ENCODE results near the gene PREX1. TPM values are rescaled to one million over a fixed set of nuclear protein-coding genes. Genes with fewer than 3 reads are reported as not detected.

Gene PREX1
- total and polyA plus RNA-seq, 2 donors (not counting 3 experiments of a cell fraction or from before 2014, with no cell fraction given) = 51.3 to 72.9 TPM

GRCh38 chr20:48660788-48661187 is 167.0 kb downstream of the PREX1 start:
- TF ChIP-seq EZH2 (IDR thresholded peaks at IDR 0.05; ENCODE audit: borderline replicate concordance, low read depth, low read length, severe bottlenecking) (no peak), MYC (IDR thresholded peaks at IDR 0.05; ENCODE audit: low read depth, low read length) (no peak), CTCF (IDR thresholded peaks at IDR 0.05; ENCODE audit: extremely low read depth in 1 of 2, insufficient read depth in 1 of 2, low read depth in 1 of 2, low read length in 2 of 2) (no peak), FOS (IDR thresholded peaks at IDR 0.05; ENCODE audit: borderline replicate concordance, insufficient read depth, low read length) (no peak), GATA2 (IDR thresholded peaks at IDR 0.05; ENCODE audit: insufficient read depth, insufficient read length, low read depth, low read length) (no peak), POLR2AphosphoS5 (IDR thresholded peaks at IDR 0.05; ENCODE audit: insufficient read depth, low read depth, low read length) (no peak), JUN (IDR thresholded peaks at IDR 0.05; ENCODE audit: borderline replicate concordance, insufficient read depth, insufficient read length, low read depth) (no peak), MAX (IDR thresholded peaks at IDR 0.05; ENCODE audit: insufficient read depth, insufficient read length) (no peak), POLR2A (IDR thresholded peaks at IDR 0.05; ENCODE audit: low read depth, low read length) (no peak)
- ChIA-PET POLR2A (no interaction called here), CTCF (interaction anchor here (1.7 kb wide), 1 partner anchor 245 kb away, joined by 4 read pairs; no protein-coding TSS in a partner anchor)
- DNase-seq (ENCODE audit: low read depth, low spot score) (no peak), FAIRE-seq (no peak)
- no peak overlapping the region for H3K27ac ChIP-seq (ENCODE audit: insufficient read depth, low read depth, low read length)
- H4K20me1 ChIP-seq (replicated peaks; ENCODE audit: control insufficient read depth, extremely low read depth, insufficient read depth, low read length) = no peaks in the 10 kb centered on the region
- no peaks in the 10 kb centered on the region for H3K27me3 ChIP-seq (ENCODE audit: control insufficient read depth in 2 of 2, insufficient read depth in 2 of 2, low read length in 2 of 2)
- no peak overlapping the region for H3K9ac ChIP-seq (replicated peaks; ENCODE audit: extremely low read depth, insufficient read depth, low read length)
- peaks cover 17 to 29% of the 10 kb centered on the region in 2 experiments for H3K36me3 ChIP-seq (ENCODE audit: control insufficient read depth in 2 of 2, extremely low read depth in 1 of 2, insufficient read depth in 2 of 2, low read length in 2 of 2)
- no peak overlapping the region for H2AFZ ChIP-seq (ENCODE audit: low read depth, low read length)
- H3K4me1 ChIP-seq (ENCODE audit: control insufficient read depth, extremely low read depth, insufficient read depth, low read length) = peaks cover 3% of the 10 kb centered on the region
- H3K9me1 ChIP-seq (replicated peaks; ENCODE audit: control insufficient read depth, extremely low read depth, insufficient read depth, low read length) = no peaks in the 10 kb centered on the region
- no peaks in the 10 kb centered on the region for H3K79me2 ChIP-seq (ENCODE audit: control insufficient read depth, insufficient read depth, low read length)
- dilution Hi-C loops (cut with MboI; ENCODE audit: extremely low pct_ligation_motif_present, low sequenced_read_pairs) (loop anchor here (25.0 kb wide), 1 partner anchor 252 kb away; the partner anchor contains the start of gene ARFGEF2), intact Hi-C loops (cut with micrococcal nuclease) (no loop called here)
- H3K4me2 ChIP-seq (ENCODE audit: insufficient read depth, low read length) = no peak overlapping the region
- no peak overlapping the region for H3K4me3 ChIP-seq (replicated peaks in 1 of 3; ENCODE audit: insufficient read depth in 1 of 3, low read depth in 1 of 3, low read length in 3 of 3)
- no TSS peak for BruUV-seq (replicated peaks)
- H3K9me3 ChIP-seq (replicated peaks; ENCODE audit: control insufficient read depth, insufficient read depth, low read length) = no peaks in the 10 kb centered on the region
